ENCODE data around the gene RAB29.
A peak's percentile ranks its signal among the peaks of the same experiment; 100 is the strongest.

RAB29 gene

DNA sequence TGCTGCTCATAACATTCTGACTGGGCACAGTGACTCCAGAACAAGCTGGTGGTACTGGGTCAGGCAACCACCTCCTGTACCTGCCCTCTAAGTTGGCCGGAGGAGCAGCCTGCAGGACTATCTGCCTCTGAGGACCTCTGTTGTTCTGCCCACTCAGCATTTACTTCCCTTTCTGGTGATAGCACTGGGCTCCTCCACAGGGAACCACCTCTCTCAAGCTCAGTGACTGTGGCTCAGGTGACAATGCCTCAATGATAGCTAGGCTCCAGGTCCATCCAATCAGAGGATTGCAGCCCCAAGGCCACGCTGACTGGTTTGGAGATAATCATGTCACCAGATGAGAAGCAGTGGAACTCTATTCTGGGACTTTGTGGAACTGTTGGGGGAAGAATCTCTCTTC, 21.9 kb upstream of the RAB29 start:
- H3K27ac ChIP-seq: no peak overlapping the region
- TF ChIP-seq CTCF (conservative IDR thresholded peaks at IDR 0.05): no peak

GRCh38 chr1:205794011-205794730, 18.9 kb upstream of the RAB29 start:
- TF ChIP-seq CTCF (conservative IDR thresholded peaks at IDR 0.05) (no peak), ZFX (IDR thresholded peaks at IDR 0.05) (no peak)
- no peak overlapping the region for H3K27ac ChIP-seq

GRCh38 chr1:205792961-205793673, 17.8 kb upstream of the RAB29 start:
- H3K27ac ChIP-seq: no peak overlapping the region
- TF ChIP-seq ZFX (IDR thresholded peaks at IDR 0.05) (no peak), CTCF (conservative IDR thresholded peaks at IDR 0.05) (no peak)

GRCh38 chr1:205792481-205792881, 17.2 kb upstream of the RAB29 start:
- no peak overlapping the region for H3K27ac ChIP-seq
- no peak for TF ChIP-seq ZFX (IDR thresholded peaks at IDR 0.05)
- TF ChIP-seq CTCF (conservative IDR thresholded peaks at IDR 0.05): no peak

- peak; percentile 90 for TF ChIP-seq CTCF (conservative IDR thresholded peaks at IDR 0.05)
- TF ChIP-seq ZFX (IDR thresholded peaks at IDR 0.05): no peak
- no peak overlapping the region for H3K27ac ChIP-seq
These were observed 16.4 kb upstream of the RAB29 start for GRCh38 chr1:205791568-205792180.

DNA sequence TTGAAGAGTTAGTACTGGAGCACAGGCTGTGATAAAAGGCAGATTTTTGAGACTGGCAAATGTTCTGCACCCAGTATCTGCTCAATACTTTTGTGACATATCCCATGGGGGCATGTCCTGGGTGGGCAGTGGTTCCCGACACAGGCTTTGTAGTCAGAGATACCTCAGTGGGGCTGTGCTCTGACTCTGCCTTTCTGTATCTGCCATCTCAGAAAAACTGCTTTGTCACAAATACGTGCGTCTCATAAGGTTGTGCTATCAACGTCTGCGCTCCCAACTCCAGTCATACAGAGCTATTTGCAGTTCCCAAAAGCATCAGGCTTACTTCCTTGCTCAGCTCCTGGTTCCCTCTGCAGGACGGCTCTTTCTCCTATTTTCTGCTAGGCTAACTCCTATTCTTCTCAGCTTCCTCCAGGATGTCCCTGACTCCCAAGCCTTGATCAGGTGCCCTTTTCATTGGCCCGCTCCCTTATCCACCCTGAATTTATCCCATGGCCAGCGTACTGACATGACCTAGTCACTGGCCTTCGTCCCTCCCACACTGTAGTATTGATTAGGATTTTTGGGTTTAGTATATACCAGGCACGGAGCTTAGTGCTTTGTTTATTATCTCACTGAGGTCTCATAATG, 12.1 kb upstream of the RAB29 start:
- no peak overlapping the region for H3K27ac ChIP-seq
- no peak for TF ChIP-seq CTCF (conservative IDR thresholded peaks at IDR 0.05)
- no peak for TF ChIP-seq ZFX (IDR thresholded peaks at IDR 0.05)

DNA sequence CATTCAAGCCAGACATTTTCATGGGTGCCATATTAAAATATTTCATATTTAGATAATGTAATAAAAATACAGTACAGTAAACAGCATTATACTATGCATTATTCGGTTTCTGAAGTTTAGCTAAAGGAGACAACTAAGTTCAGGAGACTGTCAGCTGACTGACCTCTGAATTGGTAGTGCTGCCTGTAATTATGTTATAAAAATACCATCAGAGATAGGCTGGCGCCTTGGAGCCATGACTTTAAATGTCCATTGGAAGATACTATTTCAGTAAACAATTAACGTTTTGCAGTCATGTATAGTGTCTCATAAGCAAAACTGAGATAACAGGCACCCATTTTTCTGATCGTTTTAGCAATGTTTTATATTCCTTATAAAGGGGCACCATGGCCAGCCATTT, 11.3 kb upstream of the RAB29 start:
- no peak for TF ChIP-seq ZFX (IDR thresholded peaks at IDR 0.05)
- no peak for TF ChIP-seq CTCF (conservative IDR thresholded peaks at IDR 0.05)
- no peak overlapping the region for H3K27ac ChIP-seq
